GM23338 (cell line): ENCODE data around the gene MT1A. TPM values are rescaled to one million over a fixed set of nuclear protein-coding genes. Genes with fewer than 3 reads are reported as not detected.

ENCODE experiments used
- ATAC-seq: fragments of 200-7000 bp; cut with Tn5 transposase; 3 replicates; pipeline ENCODE4 v1.9.1; 2020
- DNase-seq: peaks from one replicate; pipeline ENCODE4 v3.0.0-alpha.2; 2015; ENCODE audit warnings: low spot score
- H2AFZ ChIP-seq: fragments of 200-600 bp; sonication (generic); 2 replicates; pipeline ENCODE4 v1.8.0; 2016; ENCODE audit warnings: antibody characterized with exemption, mild to moderate bottlenecking, moderate library complexity
- H3F3A ChIP-seq: fragments of 200-600 bp; sonication (generic); replicated peaks from 2 replicates; pipeline ENCODE4 v1.8.0; 2017; ENCODE audit warnings: antibody characterized with exemption, mixed run types, low read depth
- H3K27ac ChIP-seq: fragments of 200-600 bp; sonication (generic); 2 replicates; pipeline ENCODE4 v1.6.1; 2016; ENCODE audit warnings: low read depth
- H3K27me3 ChIP-seq: fragments of 200-600 bp; sonication (generic); 2 replicates; pipeline ENCODE4 v1.8.0; 2016; ENCODE audit warnings: mild to moderate bottlenecking, mixed run types, moderate library complexity; ENCODE audit not compliant: insufficient read depth
- H3K36me3 ChIP-seq: fragments of 200-600 bp; sonication (generic); 2 replicates; pipeline ENCODE4 v1.8.0; 2016; ENCODE audit warnings: mild to moderate bottlenecking; ENCODE audit not compliant: insufficient read depth
- H3K4me1 ChIP-seq: fragments of 200-600 bp; sonication (generic); 2 replicates; pipeline ENCODE4 v1.8.0; 2016; ENCODE audit warnings: mild to moderate bottlenecking, moderate library complexity; ENCODE audit not compliant: insufficient read depth
- H3K4me2 ChIP-seq: fragments of 200-600 bp; sonication (generic); 2 replicates; pipeline ENCODE4 v1.7.1; 2017; ENCODE audit warnings: mixed run types
- H3K4me3 ChIP-seq: fragments of 200-600 bp; sonication (generic); 2 replicates; pipeline ENCODE4 v1.6.1; 2016; ENCODE audit warnings: mixed run types
- H3K79me2 ChIP-seq: fragments of 200-600 bp; sonication (generic); replicated peaks from 2 replicates; pipeline ENCODE4 v1.8.0; 2017; ENCODE audit warnings: mild to moderate bottlenecking; ENCODE audit not compliant: insufficient read depth
- H3K9me2 ChIP-seq: fragments of 200-600 bp; sonication (generic); 2 replicates; pipeline ENCODE4 v1.8.0; 2017; ENCODE audit not compliant: insufficient read depth
- H4K20me1 ChIP-seq: fragments of 200-600 bp; sonication (generic); replicated peaks from 2 replicates; pipeline ENCODE4 v1.8.0; 2017; ENCODE audit warnings: mild to moderate bottlenecking; ENCODE audit not compliant: insufficient read depth
- H3K27ac Mint-ChIP-seq: 2 replicates; pipeline ENCODE4 v1.8.0; 2020; ENCODE audit warnings: inconsistent platforms, mild to moderate bottlenecking, moderate library complexity, mixed read lengths
- H3K27me3 Mint-ChIP-seq: 3 replicates; pipeline ENCODE4 v1.8.0; 2022; ENCODE audit warnings: low read depth, mild to moderate bottlenecking, moderate library complexity, mixed read lengths, inconsistent platforms; ENCODE audit not compliant: insufficient read depth, poor library complexity
- H3K36me3 Mint-ChIP-seq: 3 replicates; pipeline ENCODE4 v1.8.0; 2021; ENCODE audit warnings: low read depth, mild to moderate bottlenecking, inconsistent platforms, moderate library complexity, mixed read lengths
- H3K4me1 Mint-ChIP-seq: 3 replicates; pipeline ENCODE4 v1.8.0; 2020; ENCODE audit warnings: mild to moderate bottlenecking, inconsistent platforms, mixed read lengths
- H3K4me3 Mint-ChIP-seq: 3 replicates; pipeline ENCODE4 v1.8.0; 2021; ENCODE audit warnings: moderate library complexity, mild to moderate bottlenecking, inconsistent platforms, mixed read lengths
- H3K9me3 Mint-ChIP-seq: 3 replicates; pipeline ENCODE4 v1.8.0; 2020; ENCODE audit warnings: moderate library complexity, mild to moderate bottlenecking, inconsistent platforms, mixed read lengths
- EZH2 ChIP-seq: fragments of 200-600 bp; sonication (generic); IDR thresholded peaks from one replicate; pipeline ENCODE4 v1.8.0; 2017; ENCODE audit warnings: antibody characterized with exemption, mild to moderate bottlenecking, low read depth; ENCODE audit not compliant: unreplicated experiment
- EZH2phosphoT487 ChIP-seq: fragments of 200-600 bp; sonication (generic); IDR thresholded peaks from one replicate; pipeline ENCODE4 v1.8.1; 2018; ENCODE audit warnings: antibody characterized with exemption; ENCODE audit not compliant: unreplicated experiment
- NANOG ChIP-seq: IDR thresholded peaks from 2 replicates; pipeline ENCODE4 v1.6.1; 2016; ENCODE audit warnings: antibody characterized with exemption, borderline replicate concordance
- polyA plus RNA-seq: library from polyadenylated mRNA; unstranded; fragments of >200 nt; fragmentation: Nextera tagmentation; extraction: Ambion mirVana; gene quantifications from 2 replicates; pipeline ENCODE4 v1.2.1, GENCODE V29; 2016
- total RNA-seq: library from RNA; depleted of rRNA; stranded (reverse); fragments of >200 nt; shearing (Covaris generic); gene quantifications from 2 replicates; pipeline ENCODE4 v1.2.3, GENCODE V29; 2014
- TF ChIP-seq, protein P1 (sequence below): fragments of 250-450 bp; sonication (Bioruptor Pico); IDR thresholded peaks from 2 replicates; pipeline ENCODE4 v1.5.0; 2020; ENCODE audit warnings: mild to moderate bottlenecking, moderate library complexity
- TF ChIP-seq, protein P2 (sequence below): IDR thresholded peaks from one replicate; pipeline ENCODE4 v1.6.1; 2018; ENCODE audit warnings: antibody characterized with exemption; ENCODE audit not compliant: unreplicated experiment
- TF ChIP-seq, protein P3 (sequence below), 2 experiments: fragments of 200-600 bp in 1 of 2; sonication (generic) in 1 of 2; conservative IDR thresholded peaks; 2 replicates each; pipeline versions ENCODE4 v1.5.1 to v1.6.1; 2016 to 2017; ENCODE audit warnings: antibody characterized with exemption in 2 of 2, low read depth in 2 of 2, mild to moderate bottlenecking in 2 of 2, moderate library complexity in 1 of 2

MT1A gene
- total and polyA plus RNA-seq, 2 experiments from 2014 or later, result 2.5 TPM; not detected in 1

DNA sequence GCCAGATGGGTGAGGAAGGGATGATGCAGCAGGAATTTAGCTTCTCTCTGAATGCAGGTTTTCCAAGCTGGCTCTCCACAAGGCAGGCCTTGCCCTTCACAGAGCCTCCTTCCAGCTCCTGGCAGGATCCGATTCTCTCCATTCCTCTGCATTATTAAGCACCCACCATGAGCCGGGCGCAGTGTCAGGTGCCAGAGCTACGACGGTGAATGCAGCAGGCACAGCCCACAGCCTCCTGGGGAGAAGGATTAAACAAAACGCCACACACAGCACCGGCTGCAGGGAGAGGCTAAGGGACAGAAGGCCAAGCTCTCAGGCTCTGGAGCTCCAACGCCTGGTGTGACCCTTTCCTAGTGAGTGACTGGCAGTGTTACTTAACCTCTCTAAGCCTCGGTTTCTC, 37.1 kb upstream of the MT1A start:
- Mint-ChIP-seq H3K36me3 (no peaks in the 10 kb centered on the region), H3K9me3 (no peaks in the 10 kb centered on the region), H3K27ac (no peak overlapping the region), H3K27me3 (peaks cover 5% of the 10 kb centered on the region), H3K4me3 (no peak overlapping the region), H3K4me1 (no peaks in the 10 kb centered on the region)
- no peaks in the 10 kb centered on the region for H3K9me2 ChIP-seq
- no peaks in the 10 kb centered on the region for H3K36me3 ChIP-seq
- no peak overlapping the region for H3K4me3 ChIP-seq
- H4K20me1 ChIP-seq, result no peaks in the 10 kb centered on the region
- H3K4me2 ChIP-seq, result no peak overlapping the region
- TF ChIP-seq EZH2phosphoT487 (no peak), NANOG (no peak), EZH2 (no peak)
- TF ChIP-seq, protein P1, sequence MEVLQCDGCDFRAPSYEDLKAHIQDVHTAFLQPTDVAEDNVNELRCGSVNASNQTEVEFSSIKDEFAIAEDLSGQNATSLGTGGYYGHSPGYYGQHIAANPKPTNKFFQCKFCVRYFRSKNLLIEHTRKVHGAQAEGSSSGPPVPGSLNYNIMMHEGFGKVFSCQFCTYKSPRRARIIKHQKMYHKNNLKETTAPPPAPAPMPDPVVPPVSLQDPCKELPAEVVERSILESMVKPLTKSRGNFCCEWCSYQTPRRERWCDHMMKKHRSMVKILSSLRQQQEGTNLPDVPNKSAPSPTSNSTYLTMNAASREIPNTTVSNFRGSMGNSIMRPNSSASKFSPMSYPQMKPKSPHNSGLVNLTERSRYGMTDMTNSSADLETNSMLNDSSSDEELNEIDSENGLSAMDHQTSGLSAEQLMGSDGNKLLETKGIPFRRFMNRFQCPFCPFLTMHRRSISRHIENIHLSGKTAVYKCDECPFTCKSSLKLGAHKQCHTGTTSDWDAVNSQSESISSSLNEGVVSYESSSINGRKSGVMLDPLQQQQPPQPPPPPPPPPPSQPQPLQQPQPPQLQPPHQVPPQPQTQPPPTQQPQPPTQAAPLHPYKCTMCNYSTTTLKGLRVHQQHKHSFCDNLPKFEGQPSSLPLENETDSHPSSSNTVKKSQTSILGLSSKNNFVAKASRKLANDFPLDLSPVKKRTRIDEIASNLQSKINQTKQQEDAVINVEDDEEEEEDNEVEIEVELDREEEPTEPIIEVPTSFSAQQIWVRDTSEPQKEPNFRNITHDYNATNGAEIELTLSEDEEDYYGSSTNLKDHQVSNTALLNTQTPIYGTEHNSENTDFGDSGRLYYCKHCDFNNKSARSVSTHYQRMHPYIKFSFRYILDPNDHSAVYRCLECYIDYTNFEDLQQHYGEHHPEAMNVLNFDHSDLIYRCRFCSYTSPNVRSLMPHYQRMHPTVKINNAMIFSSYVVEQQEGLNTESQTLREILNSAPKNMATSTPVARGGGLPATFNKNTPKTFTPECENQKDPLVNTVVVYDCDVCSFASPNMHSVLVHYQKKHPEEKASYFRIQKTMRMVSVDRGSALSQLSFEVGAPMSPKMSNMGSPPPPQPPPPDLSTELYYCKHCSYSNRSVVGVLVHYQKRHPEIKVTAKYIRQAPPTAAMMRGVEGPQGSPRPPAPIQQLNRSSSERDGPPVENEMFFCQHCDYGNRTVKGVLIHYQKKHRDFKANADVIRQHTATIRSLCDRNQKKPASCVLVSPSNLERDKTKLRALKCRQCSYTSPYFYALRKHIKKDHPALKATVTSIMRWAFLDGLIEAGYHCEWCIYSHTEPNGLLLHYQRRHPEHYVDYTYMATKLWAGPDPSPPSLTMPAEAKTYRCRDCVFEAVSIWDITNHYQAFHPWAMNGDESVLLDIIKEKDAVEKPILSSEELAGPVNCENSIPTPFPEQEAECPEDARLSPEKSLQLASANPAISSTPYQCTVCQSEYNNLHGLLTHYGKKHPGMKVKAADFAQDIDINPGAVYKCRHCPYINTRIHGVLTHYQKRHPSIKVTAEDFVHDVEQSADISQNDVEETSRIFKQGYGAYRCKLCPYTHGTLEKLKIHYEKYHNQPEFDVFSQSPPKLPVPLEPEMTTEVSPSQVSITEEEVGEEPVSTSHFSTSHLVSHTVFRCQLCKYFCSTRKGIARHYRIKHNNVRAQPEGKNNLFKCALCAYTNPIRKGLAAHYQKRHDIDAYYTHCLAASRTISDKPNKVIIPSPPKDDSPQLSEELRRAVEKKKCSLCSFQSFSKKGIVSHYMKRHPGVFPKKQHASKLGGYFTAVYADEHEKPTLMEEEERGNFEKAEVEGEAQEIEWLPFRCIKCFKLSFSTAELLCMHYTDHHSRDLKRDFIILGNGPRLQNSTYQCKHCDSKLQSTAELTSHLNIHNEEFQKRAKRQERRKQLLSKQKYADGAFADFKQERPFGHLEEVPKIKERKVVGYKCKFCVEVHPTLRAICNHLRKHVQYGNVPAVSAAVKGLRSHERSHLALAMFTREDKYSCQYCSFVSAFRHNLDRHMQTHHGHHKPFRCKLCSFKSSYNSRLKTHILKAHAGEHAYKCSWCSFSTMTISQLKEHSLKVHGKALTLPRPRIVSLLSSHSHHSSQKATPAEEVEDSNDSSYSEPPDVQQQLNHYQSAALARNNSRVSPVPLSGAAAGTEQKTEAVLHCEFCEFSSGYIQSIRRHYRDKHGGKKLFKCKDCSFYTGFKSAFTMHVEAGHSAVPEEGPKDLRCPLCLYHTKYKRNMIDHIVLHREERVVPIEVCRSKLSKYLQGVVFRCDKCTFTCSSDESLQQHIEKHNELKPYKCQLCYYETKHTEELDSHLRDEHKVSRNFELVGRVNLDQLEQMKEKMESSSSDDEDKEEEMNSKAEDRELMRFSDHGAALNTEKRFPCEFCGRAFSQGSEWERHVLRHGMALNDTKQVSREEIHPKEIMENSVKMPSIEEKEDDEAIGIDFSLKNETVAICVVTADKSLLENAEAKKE (CRISPR knock-in tag), result no peak
- ATAC-seq (peak; percentile 36; the same call in 2 of the 3 replicates), DNase-seq (no peak)
- no peaks in the 10 kb centered on the region for H3K4me1 ChIP-seq
- peaks cover 7% of the 10 kb centered on the region; the same call in 1 of the 2 replicates for H3K27me3 ChIP-seq
- no peak overlapping the region for H2AFZ ChIP-seq
- no peaks in the 10 kb centered on the region for H3F3A ChIP-seq
- no peak overlapping the region for H3K27ac ChIP-seq
- no peaks in the 10 kb centered on the region for H3K79me2 ChIP-seq

DNA sequence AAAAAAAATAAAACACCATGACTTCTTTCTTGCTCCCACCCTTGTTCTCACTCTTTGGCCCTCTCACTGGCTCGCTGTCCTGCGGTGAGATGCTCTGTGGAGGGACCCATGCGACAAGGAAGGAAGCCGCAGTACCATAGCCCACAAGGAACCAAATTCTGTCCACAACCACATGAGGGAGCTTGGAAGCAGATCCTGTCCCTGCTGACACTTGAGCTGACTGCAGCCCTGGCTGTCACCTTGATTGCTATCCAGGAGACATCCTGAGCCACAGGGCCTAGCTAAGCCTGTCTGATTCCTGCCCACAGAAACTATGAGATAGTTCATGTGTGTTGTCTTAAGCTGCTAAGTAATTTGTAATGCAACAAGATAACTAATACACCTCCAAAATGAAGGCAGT, 34.9 kb upstream of the MT1A start:
- no peak overlapping the region for H3K4me3 ChIP-seq
- no peaks in the 10 kb centered on the region for H3K9me2 ChIP-seq
- 0 out of 2 replicates have a peak, but pooled peaks cover 6% of the 10 kb centered on the region for H3F3A ChIP-seq
- no peaks in the 10 kb centered on the region for H3K79me2 ChIP-seq
- H3K27me3 ChIP-seq, result peaks cover 29% of the 10 kb centered on the region
- no peaks in the 10 kb centered on the region for H4K20me1 ChIP-seq
- Mint-ChIP-seq H3K9me3 (no peaks in the 10 kb centered on the region), H3K4me1 (peaks cover 16% of the 10 kb centered on the region), H3K4me3 (no peak overlapping the region; the same call in 2 of the 3 replicates), H3K36me3 (no peaks in the 10 kb centered on the region), H3K27me3 (peaks cover 19% of the 10 kb centered on the region), H3K27ac (no peak overlapping the region)
- no peaks in the 10 kb centered on the region for H3K36me3 ChIP-seq
- no peak overlapping the region for H3K27ac ChIP-seq
- ATAC-seq, result peak; percentile 36
- H3K4me2 ChIP-seq, result no peak overlapping the region
- no peak overlapping the region for H2AFZ ChIP-seq
- peak; percentile 80 for DNase-seq
- H3K4me1 ChIP-seq, result peaks cover 4% of the 10 kb centered on the region
- TF ChIP-seq, protein P2, sequence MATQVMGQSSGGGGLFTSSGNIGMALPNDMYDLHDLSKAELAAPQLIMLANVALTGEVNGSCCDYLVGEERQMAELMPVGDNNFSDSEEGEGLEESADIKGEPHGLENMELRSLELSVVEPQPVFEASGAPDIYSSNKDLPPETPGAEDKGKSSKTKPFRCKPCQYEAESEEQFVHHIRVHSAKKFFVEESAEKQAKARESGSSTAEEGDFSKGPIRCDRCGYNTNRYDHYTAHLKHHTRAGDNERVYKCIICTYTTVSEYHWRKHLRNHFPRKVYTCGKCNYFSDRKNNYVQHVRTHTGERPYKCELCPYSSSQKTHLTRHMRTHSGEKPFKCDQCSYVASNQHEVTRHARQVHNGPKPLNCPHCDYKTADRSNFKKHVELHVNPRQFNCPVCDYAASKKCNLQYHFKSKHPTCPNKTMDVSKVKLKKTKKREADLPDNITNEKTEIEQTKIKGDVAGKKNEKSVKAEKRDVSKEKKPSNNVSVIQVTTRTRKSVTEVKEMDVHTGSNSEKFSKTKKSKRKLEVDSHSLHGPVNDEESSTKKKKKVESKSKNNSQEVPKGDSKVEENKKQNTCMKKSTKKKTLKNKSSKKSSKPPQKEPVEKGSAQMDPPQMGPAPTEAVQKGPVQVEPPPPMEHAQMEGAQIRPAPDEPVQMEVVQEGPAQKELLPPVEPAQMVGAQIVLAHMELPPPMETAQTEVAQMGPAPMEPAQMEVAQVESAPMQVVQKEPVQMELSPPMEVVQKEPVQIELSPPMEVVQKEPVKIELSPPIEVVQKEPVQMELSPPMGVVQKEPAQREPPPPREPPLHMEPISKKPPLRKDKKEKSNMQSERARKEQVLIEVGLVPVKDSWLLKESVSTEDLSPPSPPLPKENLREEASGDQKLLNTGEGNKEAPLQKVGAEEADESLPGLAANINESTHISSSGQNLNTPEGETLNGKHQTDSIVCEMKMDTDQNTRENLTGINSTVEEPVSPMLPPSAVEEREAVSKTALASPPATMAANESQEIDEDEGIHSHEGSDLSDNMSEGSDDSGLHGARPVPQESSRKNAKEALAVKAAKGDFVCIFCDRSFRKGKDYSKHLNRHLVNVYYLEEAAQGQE, result no peak
- TF ChIP-seq, protein P3, sequence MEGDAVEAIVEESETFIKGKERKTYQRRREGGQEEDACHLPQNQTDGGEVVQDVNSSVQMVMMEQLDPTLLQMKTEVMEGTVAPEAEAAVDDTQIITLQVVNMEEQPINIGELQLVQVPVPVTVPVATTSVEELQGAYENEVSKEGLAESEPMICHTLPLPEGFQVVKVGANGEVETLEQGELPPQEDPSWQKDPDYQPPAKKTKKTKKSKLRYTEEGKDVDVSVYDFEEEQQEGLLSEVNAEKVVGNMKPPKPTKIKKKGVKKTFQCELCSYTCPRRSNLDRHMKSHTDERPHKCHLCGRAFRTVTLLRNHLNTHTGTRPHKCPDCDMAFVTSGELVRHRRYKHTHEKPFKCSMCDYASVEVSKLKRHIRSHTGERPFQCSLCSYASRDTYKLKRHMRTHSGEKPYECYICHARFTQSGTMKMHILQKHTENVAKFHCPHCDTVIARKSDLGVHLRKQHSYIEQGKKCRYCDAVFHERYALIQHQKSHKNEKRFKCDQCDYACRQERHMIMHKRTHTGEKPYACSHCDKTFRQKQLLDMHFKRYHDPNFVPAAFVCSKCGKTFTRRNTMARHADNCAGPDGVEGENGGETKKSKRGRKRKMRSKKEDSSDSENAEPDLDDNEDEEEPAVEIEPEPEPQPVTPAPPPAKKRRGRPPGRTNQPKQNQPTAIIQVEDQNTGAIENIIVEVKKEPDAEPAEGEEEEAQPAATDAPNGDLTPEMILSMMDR (conservative IDR thresholded peaks at IDR 0.05; ENCODE audit: low read depth in 2 of 2), result peak; percentile 40 to 83; a peak in 3 of 4 replicates
